Esophagus squamous epithelium (tissue), 4 donors: Measurements from ENCODE around the gene POT1.

Source experiments
- POLR2A ChIP-seq, 4 donors: fragments of 450-650 bp; IDR thresholded peaks; one replicate each; pipeline ENCODE4 v1.6.1; 2017; ENCODE audit warnings: antibody characterized with exemption in 4 of 4, mild to moderate bottlenecking in 4 of 4, moderate library complexity in 3 of 4
- TF ChIP-seq, protein P1 (sequence below), 6 experiments: fragments of 450-650 bp in 4 of 6; fragments of 200-600 bp in 2 of 6; sonication (generic) in 2 of 6; IDR thresholded peaks; one replicate each; pipeline ENCODE4 v1.5.1; 2016 to 2019; ENCODE audit warnings: antibody characterized with exemption in 6 of 6, mild to moderate bottlenecking in 4 of 6, moderate library complexity in 4 of 6

DNA sequence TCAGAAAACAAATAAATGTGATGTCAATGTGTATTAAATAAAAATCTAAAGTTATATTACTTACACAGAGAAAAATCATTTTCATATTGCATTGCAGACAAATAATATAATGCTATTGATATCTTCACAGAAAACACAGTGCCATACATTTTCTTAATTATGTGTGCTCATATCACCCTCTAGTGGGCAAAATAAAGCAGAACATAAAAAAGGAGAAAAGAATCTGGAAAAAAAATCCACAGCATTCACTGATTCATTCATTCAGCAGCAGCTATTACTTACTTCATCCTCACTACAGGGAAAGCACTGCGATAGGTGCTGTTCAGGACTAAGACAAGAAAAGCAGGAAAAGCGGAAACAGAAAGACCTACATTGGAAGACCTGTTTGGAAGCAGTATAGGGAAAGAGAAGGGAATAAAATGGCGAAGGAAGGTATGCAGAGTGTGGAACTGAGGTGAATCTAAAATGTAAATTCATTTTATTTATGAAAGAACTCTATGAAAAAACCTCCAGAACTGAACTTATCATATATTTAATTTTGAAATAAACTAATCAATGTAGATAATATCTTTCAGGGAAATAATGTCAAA is 73.2 kb downstream of the POT1 start:
- TF ChIP-seq, protein P1, sequence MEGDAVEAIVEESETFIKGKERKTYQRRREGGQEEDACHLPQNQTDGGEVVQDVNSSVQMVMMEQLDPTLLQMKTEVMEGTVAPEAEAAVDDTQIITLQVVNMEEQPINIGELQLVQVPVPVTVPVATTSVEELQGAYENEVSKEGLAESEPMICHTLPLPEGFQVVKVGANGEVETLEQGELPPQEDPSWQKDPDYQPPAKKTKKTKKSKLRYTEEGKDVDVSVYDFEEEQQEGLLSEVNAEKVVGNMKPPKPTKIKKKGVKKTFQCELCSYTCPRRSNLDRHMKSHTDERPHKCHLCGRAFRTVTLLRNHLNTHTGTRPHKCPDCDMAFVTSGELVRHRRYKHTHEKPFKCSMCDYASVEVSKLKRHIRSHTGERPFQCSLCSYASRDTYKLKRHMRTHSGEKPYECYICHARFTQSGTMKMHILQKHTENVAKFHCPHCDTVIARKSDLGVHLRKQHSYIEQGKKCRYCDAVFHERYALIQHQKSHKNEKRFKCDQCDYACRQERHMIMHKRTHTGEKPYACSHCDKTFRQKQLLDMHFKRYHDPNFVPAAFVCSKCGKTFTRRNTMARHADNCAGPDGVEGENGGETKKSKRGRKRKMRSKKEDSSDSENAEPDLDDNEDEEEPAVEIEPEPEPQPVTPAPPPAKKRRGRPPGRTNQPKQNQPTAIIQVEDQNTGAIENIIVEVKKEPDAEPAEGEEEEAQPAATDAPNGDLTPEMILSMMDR (IDR thresholded peaks at IDR 0.05): peak in 5 of 6 experiments; percentile 24 to 61 (median 47)
- TF ChIP-seq POLR2A (IDR thresholded peaks at IDR 0.05): no peak
